Measurements from ENCODE around the gene PTPRG.
"Not testable (repeated sequence)": the region's sequence is repeated elsewhere in the genome, so short reads cannot be mapped to it uniquely, and the experiment has no call there.

The PTPRG gene

DNA sequence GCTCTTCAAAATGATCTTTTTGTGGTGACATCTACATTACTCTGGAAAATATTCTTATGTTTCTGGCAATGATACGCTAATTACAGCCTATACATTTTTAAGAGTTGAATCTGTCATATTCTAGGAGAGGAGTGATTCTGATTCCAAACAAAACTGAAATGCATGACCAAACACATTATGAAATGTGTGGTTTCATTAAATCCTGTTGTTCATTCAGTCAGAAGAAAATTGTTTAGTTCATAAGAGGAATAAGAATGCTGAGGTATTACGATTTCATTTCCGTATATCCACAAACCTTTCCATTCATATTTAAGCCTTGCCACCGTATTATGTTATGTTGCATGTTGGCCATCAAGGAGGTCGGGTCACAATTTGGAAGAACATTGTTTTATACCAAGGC, 466.9 kb downstream of the PTPRG start:
- no peak for DNase-seq

DNA sequence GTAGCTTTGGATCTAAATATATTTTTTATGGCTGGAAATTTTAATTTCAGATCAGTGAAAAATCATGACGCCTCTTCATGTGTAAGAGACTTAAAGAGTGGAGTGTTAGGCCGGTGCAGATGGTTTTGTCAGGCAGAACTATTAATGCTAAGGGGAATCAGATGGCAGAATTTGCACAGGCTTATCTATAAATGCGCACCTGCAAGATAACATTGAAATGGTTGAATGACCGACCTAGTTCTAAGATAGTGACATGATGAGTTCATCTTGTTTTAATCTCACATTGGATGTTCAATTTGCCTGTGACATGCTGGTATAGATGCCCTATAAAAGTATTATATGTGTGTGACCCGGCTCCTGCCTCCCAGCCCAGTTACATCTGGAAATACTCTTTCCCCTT, 471.4 kb downstream of the PTPRG start:
- DNase-seq = no peak

DNA sequence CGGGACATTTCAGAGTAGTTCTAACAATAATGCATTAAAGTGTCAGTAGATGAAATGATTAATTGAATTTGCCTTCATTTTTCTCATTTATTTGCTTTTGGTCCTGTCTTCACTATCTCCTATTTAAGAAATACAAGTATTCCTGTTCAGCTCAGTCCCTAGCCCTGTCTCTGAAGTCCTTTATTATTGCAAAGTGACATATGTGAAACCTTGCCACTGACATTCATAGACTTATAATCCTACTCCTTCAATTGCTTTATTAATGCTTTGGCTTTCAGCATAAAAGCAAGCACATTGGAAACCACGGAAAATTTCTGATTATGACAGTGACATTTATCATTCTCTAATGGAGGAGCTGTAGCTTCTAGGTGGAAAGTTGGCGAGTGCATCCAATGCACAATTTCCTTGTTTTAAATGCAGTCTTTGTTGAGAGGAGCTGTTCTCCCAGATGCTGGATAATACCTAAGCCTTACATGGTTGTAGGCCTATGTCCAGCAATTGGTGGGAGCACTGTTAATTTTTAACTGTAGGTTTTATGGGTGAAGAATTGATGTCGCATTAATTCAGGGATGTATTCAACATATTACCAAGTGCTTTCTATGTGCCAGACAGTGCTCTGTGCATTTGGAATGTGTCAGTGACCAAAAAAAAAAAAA, 474.2 kb downstream of the PTPRG start:
- no peak for DNase-seq

DNA sequence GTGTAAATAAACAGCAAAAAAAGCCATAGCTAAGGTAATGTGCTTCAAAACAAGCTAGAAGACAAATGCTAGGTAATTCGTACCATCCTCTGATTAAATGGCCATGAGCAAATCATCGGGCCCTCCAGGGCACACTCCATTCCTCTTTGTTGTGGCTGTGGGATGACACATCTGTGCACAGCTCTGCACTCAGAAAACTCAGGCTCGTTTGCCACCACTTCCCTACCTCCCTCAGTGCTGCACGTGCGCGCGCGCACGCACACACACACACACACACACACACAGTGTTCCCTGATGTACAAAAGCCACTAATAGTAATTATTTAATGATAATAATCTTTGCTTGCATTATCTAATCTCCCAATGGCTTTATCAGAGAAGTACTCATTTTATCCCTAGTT, 475.4 kb downstream of the PTPRG start:
- DNase-seq = no peak

DNA sequence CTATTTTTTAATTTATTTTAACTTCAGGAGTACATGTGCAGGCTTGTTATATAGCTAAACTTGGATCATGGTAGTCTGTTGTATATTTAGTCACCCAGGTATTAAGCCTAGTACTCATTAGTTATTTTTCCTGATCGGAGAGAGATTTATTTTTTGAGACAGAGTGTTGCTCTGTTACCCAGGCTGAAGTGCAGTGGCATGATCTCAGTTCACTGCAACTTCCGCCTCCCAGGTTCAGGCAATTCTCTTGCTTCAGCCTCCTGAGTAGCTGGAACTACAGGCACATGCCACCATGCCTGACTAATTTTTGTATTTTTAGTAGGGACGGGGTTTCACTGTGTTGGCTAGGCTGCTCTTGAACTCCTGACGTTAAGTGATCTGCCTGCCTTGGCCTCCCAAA, 477.4 kb downstream of the PTPRG start:
- not testable (repeated sequence) for DNase-seq

DNA sequence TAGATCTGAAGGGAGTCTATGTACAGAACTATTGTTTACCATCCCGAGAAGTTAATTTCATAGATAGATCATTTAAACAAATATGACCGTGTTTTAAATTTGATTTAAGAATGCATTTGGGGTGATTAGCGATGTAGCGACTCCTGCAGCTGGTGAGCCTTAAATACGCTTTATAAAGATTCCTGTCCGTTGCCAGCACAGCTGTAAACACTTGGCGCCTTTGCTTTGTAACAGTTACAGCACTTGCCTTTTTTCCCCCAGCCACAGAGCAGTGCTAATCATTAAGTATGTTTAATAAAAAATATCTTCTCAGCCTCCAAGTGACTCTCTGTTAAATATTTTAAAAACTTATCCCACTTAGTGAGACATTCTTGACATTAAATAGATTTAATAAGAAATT, 478.2 kb downstream of the PTPRG start:
- DNase-seq = no peak

DNA sequence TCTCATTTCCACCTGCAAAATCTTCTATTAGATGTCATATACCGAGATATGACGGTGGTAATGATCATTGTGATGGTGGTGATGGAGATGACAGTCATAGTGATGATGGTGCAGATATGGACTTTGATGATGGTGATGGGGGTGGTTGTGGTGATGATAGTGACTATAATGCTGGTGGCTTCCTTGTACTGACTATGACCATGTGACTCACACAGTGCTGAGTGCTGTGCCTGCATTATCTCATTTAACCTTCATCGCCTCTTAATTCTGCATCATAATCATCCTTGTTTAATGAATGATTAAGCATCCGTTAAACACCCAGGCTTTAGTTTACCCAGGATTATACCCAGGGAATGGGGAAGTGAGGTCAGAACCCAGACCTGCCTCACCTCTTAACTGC, 480.3 kb downstream of the PTPRG start:
- DNase-seq = no peak

DNA sequence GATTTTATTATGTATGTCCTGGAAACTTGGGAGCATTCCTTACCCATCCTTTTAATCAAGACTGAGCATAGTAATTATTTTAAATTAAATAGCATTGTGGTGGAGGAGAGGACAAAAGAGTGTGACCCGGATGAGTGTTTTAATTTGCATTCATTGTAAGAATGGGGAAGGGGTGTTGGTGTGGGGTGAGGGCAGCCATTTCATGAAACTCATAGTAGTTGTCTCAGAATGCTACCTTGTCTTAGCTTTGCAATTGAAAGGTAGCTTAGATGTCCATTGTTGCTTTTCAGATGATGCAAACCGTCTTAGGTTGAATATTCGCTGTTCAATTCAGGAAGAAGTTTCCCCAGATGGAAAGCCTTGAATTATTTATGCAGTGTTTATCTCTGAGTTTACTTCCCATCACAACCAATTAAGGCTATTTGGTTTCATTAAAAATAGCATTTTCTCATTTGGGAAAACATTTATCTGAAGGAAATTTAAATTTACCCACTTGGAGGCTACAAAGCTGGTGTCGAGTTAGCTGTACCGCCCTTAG, 483.6 kb downstream of the PTPRG start:
- no peak for DNase-seq

DNA sequence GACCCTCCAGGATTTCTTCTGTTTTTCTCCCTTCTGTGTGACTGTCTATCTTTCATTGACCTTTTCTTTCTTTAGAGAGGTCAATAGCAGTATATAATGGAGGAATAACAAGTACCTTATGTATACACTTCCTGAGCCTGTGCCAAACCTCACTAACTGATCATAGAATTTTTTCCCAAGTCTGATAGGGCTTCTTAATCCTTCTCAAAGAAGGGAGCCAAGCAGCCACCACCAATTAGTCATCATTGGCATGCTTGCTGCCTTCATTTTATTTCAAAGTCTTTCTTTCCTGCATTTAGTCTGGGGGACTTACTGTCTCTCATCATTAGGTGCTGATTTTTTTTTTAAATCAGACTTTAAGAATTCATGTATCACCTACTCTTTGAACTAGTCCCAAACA, 485.0 kb downstream of the PTPRG start:
- no peak for DNase-seq

DNA sequence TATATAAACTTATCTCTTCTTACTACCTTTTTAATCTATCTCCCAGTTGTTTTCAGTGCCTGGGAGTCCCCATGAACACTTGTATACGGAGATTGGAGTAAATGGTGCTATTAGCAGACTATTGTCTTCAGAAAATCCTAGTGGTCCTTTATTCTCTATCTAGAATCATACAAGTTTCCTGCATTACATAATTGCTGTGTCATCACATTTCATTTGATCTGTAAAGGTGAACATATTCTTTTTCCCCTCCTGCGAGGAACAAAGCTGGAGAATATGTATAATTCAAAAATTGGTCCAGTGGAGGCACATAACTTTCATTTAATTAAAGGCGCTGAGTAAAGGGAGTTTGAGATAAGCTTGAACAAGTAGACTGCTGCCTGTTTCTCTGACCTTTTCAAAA, 487.2 kb downstream of the PTPRG start:
- no peak for DNase-seq

DNA sequence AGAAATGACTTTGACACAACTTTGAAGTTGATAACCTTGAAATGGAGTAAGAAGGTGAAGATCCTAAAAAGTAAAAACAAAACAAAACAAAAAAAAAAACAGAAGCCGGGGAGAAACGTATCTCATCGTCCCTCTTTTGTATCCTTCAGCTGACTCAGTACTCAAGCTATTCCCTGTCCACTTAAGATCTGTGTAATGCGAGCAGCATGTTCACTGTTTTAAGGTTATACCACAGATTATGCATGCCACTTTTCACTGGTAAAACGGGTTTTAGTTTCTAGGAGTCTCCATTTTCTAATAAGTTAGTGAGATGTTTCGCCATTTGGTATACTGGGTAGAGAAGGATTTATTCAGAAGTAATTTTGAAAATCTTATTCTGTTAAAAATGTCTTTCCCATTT, 487.7 kb downstream of the PTPRG start:
- no peak for DNase-seq

DNA sequence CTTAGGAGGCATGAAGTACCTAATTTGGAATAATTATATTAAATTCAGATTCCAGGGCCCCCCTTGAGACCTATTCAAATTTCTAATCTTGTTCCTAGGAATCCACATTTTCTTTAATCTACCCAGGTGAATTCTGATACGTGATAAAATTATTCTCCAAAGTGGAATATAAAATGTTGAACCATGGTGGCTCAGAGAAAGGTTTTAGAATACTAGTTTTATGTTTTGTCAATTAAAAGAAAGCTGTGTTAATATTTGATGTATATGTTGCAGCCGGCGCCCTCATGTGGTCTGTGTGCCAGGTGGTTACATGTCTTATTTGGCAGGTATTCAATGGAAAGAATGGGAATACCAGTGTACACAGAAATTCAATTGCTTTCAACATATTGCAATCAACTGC, 490.1 kb downstream of the PTPRG start:
- no peak for DNase-seq

DNA sequence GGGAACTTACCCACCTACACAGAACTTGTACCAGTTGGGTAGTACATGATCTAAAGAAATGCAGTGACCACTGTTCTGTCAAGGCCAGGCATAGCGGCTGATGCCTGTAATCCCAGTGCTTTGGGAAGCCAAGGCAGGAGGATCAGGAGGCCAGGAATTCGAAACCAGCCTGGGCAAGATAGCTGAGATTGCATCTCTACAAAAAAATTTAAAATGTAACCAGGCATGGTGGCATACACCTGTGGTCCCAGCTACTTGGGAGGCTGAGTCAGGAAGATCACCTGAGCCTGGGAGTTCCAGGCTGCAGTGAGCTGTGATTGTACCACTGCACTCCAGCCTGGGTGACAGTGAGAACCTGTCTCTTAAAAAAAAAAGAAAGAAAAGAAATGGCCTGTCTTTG, 491.0 kb downstream of the PTPRG start:
- no peak for DNase-seq

DNA sequence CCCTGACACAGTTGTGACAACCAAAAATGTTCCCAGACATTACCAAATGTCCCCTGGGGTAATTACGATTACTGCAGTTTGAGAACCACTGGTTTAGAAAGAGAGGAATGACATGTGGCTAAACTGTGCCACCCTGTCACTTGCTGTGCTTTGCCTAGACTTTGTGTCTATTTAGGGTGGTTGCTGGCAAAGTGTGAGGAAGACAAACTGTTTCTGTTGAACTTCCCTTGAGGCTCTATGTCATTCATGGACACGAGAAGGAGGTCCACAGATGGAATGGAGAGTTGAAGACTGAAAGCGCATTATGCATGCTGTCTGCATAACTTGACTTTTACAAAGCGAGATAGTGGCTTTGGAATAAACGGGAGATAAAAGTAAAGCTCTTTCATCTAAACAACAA, 495.3 kb downstream of the PTPRG start:
- DNase-seq = no peak

DNA sequence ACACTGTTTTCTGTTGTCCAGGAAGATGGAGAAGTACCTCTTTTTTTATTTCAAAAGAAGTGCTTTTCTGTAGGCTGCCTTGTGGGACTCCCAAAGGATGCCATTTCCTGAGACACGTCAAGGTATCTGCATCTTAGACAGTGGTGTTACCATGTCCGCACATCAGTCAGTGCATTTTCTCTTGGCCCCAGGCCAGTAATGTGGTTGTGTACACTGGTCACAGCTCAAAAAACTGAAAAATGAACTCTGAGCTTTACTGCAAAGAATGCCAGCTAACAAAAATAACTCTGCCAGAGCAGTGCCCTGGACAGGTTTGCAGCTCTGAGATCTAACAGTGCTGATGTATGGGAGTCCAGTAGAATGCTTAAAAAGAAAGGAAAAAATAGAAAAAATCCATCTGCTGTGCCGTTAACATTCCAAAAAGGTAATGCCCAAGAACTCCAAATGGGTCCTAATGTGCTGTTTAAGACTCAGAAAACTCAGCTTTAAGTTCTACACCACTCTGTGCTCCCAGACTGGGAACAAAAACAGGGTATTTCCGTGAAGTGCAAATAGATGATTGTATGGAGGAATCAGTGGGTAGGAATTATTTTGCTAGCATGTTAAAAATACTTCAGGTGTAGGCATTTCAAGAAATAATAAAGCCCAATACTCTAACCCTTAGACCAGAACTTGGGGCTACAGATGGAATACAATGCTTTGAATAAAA, 496.1 kb downstream of the PTPRG start:
- no peak for DNase-seq

DNA sequence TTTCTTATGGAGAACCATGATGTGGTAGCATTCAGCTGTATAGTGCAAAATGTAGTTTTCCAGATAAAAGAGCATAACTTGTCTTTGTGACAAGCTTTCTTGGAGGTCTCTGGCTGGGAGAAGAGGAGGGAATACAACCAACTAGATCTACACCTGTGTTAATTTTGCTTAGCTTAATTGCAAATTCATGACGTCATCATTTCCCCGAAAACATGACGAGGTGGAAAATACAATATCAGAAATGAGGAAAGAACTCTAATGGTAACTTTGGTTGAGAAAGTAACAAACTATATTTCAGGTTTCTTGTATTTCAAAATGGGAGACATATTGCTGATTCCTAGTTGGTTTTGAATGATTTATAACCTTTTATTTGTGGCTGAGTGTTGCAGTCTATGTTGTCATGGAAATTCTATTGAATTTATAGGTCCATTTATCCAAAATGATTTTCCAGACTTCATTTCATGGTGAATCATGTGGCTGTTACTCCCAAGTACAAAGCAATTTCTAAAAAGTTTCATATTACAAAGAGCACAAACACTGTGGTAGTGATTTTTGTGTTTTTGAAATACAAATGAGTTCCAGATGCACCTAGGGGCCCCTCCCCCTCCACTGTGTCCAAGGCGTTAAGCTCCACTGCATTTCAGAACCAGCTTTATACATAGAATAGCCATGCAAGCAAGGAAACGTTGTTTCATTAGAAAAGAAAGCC, 504.8 kb downstream of the PTPRG start:
- no peak for DNase-seq

DNA sequence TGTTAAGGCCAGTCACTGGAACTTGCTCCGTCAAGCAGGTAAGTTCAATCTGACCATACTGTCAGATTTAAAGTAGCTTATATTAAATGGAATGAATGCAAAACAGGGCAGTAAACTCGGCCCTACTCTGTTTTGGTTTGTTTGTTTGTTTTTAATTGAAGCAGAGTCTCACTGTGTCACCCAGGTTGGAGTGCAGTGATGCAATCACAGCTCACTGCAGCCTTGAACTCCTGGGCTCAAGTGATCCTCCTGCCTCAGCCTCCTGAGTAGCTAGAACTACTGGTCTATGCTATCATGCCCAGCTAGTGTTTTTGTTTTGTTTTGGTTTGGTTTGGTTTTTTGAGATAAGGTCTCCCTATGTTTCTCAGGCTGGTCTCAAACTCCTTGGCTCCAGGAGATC, 507.0 kb downstream of the PTPRG start:
- DNase-seq = no peak

DNA sequence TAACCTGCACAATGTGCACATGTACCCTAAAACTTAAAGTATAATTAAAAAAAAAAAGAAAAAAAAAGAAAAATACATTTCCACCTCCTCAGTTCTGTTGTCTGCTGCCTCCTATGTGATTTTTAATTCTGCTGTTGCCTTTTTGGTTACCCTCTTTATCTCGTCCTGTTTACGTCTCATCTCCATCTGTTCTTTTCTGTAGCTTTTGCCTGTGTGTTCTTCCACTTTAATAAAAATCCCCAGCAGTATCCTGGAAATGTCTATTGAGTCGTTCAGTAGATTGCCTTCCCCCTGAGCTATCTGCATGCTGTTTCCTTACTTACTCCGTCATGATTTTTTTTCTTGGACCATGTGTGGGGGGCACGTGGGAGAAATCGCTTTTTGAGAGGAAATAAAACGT, 509.5 kb downstream of the PTPRG start:
- peak in 1 of 2 experiments; percentile 12 for DNase-seq

DNA sequence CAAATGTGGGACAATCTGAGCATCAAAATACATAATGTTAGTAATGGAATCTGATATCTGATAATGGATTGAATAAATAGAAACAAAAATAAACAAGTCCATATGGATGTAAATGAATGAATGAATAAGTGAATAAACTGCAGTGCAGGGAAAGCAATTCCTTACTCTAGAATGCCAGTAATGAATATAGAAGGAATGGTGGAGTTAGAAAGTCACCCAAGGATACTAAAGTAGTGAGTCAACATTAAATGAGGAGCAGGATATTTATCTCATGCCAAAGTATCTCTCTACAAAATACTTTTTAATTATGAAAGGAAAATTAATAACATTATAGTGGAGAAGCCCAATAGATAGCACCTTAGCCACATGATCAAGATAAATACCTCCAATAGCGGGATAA, 511.7 kb downstream of the PTPRG start:
- DNase-seq = no peak

DNA sequence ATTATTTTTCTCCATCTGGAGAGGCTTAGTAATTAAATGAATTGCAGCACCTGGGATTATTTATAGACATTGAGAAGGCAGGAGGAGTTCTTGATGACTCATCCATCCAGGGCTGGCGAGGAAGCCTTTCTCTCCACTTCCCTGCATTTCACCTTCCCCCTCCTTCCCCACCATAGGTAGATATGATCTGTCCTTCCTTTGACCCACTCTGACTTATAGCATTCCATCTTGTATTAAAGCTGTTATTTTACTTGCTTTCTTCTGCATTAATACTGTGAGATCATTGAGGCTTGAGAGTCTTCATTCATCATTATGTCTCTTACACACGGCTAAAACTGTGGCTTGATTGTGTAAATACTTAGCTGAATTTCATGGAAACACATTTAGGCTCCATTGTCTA, 523.2 kb downstream of the PTPRG start:
- DNase-seq = no peak

DNA sequence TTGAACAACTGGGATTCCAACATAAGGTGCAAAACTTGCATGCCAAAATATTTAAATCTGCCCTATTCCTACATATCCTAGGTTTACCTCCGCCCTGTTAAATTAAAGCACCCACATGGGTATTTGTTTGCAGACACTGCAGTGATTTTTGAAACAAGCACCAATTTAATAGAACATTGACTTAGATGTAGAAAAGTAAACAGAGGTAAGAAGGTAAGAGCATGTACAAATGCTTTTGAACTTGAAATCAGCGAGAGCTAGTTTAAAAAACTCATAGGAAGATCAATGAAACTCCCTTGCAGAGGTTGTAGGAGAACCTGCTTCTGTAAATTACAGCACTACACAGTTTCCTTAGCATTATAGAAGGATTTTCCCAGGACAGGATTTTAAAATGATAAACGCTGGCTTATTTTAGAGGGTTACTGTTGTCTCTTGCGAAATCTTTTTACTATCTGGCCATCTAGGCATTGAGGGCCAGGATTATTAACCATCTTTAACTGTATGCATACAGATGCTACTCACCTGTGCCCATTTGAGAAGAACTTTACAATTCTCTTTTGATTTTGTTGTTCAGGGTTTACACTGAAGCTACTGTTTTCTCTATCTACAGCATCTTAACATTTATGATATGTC, 527.2 kb downstream of the PTPRG start:
- no peak for DNase-seq

DNA sequence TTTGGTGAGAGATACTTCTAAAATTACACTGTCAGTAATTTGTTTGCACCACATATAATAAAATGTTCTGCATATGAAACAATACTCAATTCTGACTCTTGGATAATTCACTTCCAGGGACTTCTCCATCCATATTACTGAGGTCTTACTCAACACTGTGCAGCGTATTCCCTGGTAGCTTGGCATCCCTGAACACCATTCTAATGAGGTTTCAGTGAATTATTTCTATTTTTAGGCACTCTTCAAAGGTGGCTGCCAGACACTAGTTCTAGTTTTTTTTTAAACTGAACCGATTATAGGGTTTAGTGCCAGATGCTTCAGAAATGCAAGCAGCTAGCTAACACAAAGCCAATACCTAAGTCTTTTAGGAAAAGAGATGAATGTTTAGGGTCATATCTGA, 528.7 kb downstream of the PTPRG start:
- no peak for DNase-seq

DNA sequence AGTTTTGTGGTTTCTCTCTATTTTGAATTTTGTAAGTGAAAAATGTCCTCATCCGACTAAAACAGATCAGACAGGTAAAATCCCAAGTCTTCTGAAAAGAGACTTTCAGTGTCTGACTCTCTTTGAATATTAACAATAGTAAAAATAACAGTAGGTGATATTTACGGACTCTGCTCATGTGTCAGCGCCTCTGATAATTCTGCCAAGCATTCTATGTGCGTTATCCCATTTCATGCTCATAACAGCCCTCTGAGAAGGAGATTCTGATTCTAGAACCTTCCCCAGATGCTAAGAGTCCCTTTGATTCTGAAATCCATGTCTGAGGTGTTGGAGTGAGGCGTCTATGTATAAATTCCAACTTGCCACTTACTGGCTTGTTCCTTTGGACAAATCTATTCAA, 529.1 kb downstream of the PTPRG start:
- no peak for DNase-seq

DNA sequence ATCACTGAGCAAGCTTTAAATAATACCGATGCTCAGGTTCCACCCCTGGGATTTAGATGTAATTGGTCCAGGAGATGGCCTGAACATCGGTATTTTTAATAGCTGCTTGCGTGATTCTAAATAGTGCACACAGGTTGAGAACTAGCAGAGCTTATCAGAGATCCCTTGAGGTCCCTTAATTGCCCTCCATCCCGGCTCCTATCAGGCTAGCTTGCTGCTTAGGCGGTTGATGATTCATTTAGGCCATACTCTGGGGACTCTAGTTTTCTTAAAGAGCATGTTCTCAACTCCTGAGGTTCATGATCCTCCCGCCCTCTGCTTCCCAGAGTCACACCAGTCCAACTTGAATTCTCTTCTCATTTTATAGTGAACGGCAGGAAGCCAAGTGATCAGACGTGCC, 531.7 kb downstream of the PTPRG start:
- DNase-seq = no peak

Measured in cerebellar nuclear complex (tissue), 1 donor.